Measurements from ENCODE around the gene KCNE2.

DNA sequence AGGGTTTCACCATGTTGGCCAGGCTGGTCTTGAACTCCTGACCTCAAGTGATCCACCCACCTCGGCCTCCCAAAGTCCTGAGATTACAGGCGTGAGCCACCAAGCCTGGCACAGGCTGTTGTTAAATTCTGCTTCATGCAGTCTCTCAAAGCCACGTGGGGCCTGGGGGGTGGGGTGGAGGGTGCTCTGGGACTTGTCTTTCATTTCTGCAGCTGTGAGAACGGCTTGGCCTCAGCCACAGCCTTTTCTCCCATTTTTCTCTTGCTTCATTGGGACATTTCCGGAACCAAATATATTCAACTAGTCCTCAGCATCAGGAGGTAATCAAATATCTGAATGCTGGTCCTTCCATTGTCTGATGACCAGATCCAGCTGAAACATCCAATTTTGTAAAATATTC lies 27.6 kb upstream of the KCNE2 start:
- TF ChIP-seq POLR2AphosphoS5 (IDR thresholded peaks at IDR 0.05; ENCODE audit: low read depth, low read length): no peak
- TF ChIP-seq POLR2A (IDR thresholded peaks at IDR 0.05; ENCODE audit: low read depth, low read length): no peak
